Fibroblast of villous mesenchyme (primary cell): Measurements from ENCODE around the gene CHAC2. TPM values are rescaled to one million over a fixed set of nuclear protein-coding genes. Genes with fewer than 3 reads are reported as not detected.

Experiments used
- DNase-seq: peaks from one replicate; pipeline ENCODE4 v3.0.0-alpha.2; 2010; ENCODE audit warnings: low read depth
- H3K4me3 ChIP-seq: 2 replicates; pipeline ENCODE4 v1.5.1; 2011; ENCODE audit warnings: low read depth, mild to moderate bottlenecking, low read length
- CTCF ChIP-seq: IDR thresholded peaks from 2 replicates; pipeline ENCODE4 v1.5.1; 2012; ENCODE audit warnings: low read depth, mild to moderate bottlenecking, low read length; ENCODE audit not compliant: insufficient read depth
- total RNA-seq: library from RNA; depleted of rRNA; stranded (reverse); fragments of >200 nt; gene quantifications from 2 replicates; pipeline ENCODE4 v1.2.3, GENCODE V29; 2012

Gene CHAC2
- total RNA-seq, 1 donor, result 5.2 TPM

DNA sequence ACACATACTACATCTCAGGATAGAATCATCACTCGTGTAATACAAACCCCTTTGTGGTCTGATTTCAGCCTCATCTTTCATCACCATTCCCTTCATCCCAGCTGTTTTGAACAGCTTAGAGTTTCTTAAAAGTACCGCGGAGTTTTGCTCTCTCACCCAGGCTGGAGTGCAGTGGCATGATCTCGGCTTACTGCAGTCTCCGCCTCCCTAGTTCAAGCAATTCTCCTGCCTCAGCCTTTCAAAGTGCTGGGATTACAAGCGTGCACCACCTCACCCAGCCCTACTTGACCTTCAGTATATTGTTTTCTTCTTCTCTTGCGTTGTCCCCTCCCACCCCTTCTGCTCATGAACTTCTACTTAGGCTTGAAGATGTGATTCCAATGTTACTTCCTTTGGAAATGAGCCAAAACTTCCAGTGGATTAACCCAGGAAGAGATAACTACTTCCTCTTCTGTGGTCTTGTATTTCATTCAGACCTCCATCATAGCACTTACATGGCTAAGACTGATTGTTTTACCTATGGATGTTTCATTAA is 35.1 kb downstream of the CHAC2 start:
- no peak for TF ChIP-seq CTCF
- no peak overlapping the region for H3K4me3 ChIP-seq
- peak; percentile 46 for DNase-seq

GRCh38 chr2:53811601-53812000 is 44.0 kb downstream of the CHAC2 start:
- H3K4me3 ChIP-seq, result no peak overlapping the region
- DNase-seq, result no peak
- TF ChIP-seq CTCF, result no peak

DNA sequence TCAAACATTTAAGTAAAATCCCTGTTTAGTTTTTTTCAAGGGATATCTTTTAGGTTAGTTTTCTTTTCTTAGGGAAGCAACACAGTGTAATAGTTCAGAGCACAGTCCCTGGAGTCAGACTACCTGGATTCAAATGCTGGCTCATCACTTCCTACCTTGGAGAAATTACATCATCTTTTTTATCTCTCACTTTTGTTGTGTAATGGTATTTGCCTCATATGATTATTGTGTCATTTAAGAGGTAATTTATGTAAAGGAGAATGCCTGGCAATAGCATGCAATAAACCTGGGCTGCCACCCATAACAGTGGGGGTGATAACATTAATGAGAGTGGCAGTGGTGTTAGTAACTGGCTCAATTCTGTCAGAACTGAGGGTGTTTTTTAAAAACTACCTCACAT is 45.5 kb downstream of the CHAC2 start:
- TF ChIP-seq CTCF, result no peak
- no peak for DNase-seq
- H3K4me3 ChIP-seq, result no peak overlapping the region

DNA sequence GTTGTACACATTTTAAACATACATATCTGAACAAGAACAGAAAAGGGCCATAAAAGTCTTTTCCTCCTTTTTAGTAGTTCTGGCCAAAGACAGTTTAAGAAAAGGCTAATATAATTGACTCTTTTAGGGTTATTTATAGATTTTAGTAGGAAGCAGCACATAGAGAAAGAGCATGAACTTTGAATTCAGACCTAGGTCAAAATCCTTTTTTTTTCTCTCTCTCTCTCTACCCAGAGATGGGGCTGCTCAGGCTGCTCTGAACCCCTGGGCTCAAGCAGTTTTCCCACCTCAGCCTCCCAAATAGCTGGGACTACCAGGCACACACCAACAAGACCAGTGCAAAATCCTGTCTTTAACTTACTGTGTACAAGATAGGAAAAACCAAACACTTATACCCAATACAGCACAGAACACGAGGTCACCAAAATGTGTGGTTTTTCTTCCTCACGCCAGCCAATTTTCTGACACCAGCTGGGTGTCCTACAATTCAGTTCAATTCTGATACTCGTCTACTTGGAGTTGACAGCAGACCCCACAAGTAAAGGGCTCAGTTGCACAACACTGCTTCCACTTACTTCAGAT is 51.3 kb downstream of the CHAC2 start:
- no peak for TF ChIP-seq CTCF
- no peak for DNase-seq
- no peak overlapping the region for H3K4me3 ChIP-seq

GRCh38 chr2:53819634-53820033 is 52.0 kb downstream of the CHAC2 start:
- TF ChIP-seq CTCF, result no peak
- no peak for DNase-seq
- H3K4me3 ChIP-seq, result no peak overlapping the region

DNA sequence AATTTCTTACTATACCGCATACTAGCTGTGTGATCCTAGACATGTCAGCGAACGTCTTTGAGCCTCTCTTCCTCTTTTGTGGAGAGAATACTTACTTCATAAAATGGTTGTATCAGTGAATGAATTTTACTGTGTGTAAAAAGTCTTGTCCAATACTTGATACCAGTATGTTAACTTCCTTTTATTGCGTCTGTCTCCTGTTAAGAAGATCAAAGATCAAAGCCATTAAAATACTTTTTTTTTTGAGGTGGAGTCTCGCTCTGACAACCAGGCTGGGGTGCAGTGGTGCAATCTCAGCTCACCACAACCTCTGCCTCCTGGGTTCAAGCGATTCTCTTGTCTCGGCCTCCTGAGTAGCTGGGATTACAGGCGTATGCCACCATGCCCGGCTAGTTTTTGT is 52.4 kb downstream of the CHAC2 start:
- DNase-seq, result no peak
- no peak overlapping the region for H3K4me3 ChIP-seq
- TF ChIP-seq CTCF, result no peak

GRCh38 chr2:53820711-53821110 is 53.1 kb downstream of the CHAC2 start:
- DNase-seq, result no peak
- TF ChIP-seq CTCF, result no peak
- no peak overlapping the region for H3K4me3 ChIP-seq
